GM19193 (cell line): ENCODE measurements around the gene HIVEP2.

Experiments used
- POLR2A ChIP-seq: IDR thresholded peaks from 4 replicates; pipeline ENCODE4 v1.6.1; 2011; ENCODE audit not compliant: insufficient read depth, insufficient read length; ENCODE audit errors: extremely low read depth

HIVEP2 gene

GRCh38 chr6:142892254-142893021 lies 52.5 kb downstream of the HIVEP2 start:
- no peak for TF ChIP-seq POLR2A

DNA sequence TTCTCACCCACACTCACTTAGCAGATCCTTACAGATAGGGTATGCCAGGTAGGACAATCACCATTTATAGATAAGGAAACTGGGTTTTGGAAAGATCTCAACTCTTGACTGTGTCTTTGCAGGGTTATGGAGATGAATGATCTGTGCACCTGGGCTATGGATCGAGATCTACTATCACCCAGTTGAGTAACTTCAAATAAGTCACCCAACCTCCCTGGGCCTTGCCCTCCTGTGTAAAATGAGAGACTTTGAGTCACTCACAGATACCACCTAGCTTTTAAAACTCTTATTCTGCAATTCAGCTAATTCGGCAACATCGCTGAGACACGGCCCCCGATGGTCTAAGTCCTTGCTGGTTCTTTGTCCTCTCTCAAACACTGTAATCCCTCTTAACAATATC lies 53.5 kb downstream of the HIVEP2 start:
- TF ChIP-seq POLR2A = no peak

DNA sequence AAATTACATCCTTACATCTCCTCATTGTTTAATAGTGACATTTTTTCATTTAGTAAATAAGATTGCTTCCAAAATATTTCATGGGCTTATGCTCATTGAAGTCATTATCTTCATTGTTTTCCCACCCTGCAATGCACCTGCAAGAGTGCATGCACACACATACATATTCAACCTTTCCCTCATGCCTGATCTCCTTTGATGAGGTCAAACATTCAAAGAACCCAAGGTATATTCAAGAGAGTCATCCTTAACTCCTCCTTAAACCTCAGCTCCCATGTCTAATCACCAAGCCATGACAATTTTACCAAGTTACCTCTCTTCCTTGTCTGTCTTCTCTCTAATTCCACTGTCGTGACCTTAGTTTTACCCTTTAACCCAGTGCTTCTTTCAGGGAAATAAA lies 56.5 kb downstream of the HIVEP2 start:
- no peak for TF ChIP-seq POLR2A

DNA sequence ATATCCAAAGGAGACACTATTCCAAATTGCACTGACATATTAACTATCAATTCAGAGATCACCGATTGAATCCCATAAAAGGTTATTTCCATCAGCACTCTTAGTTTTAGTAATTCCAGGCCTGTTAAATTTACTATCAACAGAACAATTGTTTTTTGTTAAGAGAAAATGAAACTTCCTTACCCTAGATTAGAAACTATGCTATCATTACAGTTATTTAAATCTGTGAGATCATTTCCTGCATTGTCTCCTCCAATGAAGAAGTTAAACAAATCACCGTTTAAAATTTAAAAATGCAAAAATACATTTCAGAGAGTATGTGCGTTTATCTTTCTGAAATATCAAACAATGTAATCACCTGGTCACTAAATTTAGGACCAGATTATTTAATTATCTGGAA lies 57.5 kb downstream of the HIVEP2 start:
- no peak for TF ChIP-seq POLR2A

GRCh38 chr6:142886431-142887170 lies 58.4 kb downstream of the HIVEP2 start:
- TF ChIP-seq POLR2A = no peak

- no peak for TF ChIP-seq POLR2A
These were observed 59.7 kb downstream of the HIVEP2 start for GRCh38 chr6:142885182-142885867.

DNA sequence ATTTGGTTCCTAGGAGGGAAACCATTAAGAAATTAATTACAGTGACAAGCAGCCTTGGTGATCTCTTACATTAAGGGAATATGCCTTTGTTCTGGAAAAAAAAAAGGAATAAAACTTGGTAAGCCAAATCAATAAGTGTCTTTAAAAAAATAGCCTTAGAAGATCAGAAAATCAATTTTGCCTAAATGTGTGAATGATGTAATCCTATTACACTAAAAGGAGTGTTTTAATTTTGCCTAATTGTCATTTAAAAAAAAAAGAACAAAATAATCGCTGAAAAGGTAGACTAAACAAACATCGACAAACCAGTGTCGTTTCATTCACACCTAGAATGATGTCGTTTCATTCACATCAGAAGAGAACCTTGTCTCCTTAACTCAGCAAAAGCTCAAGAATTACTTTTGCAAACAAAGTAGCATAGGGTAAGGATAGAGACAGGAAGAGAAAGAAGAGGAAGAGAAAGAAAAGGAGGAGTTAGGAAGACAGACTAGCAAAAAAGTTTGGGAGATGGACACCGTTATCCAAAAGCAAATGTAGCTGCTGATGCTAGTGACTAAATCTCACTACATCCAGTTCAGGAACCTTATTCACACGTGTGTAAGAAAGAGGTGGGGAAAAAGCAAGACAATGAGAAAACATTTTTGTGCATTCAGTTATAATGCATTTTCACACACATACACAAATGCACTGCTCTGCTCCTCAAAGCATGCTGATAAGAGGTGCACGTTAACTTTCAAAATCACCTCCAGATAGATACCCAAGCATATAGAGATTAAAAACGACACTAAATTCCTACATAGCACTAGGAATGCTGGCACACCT lies 60.6 kb downstream of the HIVEP2 start:
- TF ChIP-seq POLR2A = no peak

- TF ChIP-seq POLR2A = no peak
These were observed 62.0 kb downstream of the HIVEP2 start for GRCh38 chr6:142883011-142883410.

- TF ChIP-seq POLR2A = no peak
These were observed 63.2 kb downstream of the HIVEP2 start for GRCh38 chr6:142881761-142882160.

- TF ChIP-seq POLR2A = no peak
These were observed 63.7 kb downstream of the HIVEP2 start for GRCh38 chr6:142881290-142881689.

DNA sequence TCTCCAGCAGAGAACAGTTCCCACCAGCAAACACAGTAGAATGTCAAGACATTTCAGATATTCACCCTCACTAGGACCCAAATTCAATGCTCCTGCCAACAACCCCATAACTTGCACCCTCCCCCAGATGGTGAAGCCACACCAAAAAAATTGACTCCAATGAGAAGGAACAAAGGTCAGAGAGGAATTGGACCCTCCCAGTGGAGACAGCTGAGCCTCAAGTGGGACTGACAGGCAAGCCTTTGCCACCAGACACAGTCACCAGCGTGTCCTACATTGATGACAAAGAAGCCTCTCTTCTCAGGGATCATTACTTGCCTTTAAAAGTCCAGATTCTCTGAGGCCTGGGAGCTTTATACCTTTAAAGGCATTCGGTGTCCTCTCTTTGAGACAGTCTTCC lies 64.8 kb downstream of the HIVEP2 start:
- no peak for TF ChIP-seq POLR2A

GRCh38 chr6:142879527-142879926 lies 65.4 kb downstream of the HIVEP2 start:
- TF ChIP-seq POLR2A = no peak

GRCh38 chr6:142879076-142879475 lies 65.9 kb downstream of the HIVEP2 start:
- TF ChIP-seq POLR2A = no peak

GRCh38 chr6:142878407-142878806 lies 66.6 kb downstream of the HIVEP2 start:
- TF ChIP-seq POLR2A = no peak

- TF ChIP-seq POLR2A = no peak
These were observed 70.3 kb downstream of the HIVEP2 start for GRCh38 chr6:142874676-142875075.
